ENCODE results near the gene C5orf63.
"Not testable (repeated sequence)": the region's sequence is repeated elsewhere in the genome, so short reads cannot be mapped to it uniquely, and the experiment has no call there.

Gene C5orf63

GRCh38 chr5:127031147-127031862 is 42.0 kb downstream of the C5orf63 start:
- peak; percentile 11 for DNase-seq (ENCODE audit: low read depth)

GRCh38 chr5:127030259-127031146 is 42.8 kb downstream of the C5orf63 start, which contains the start of gene MARCHF3:
MARCHF3 (minus strand) TSS chr5:127030558; CDS start chr5:126918171, 112,387 bp downstream.
- DNase-seq (ENCODE audit: low read depth), result peak; percentile 89

DNA sequence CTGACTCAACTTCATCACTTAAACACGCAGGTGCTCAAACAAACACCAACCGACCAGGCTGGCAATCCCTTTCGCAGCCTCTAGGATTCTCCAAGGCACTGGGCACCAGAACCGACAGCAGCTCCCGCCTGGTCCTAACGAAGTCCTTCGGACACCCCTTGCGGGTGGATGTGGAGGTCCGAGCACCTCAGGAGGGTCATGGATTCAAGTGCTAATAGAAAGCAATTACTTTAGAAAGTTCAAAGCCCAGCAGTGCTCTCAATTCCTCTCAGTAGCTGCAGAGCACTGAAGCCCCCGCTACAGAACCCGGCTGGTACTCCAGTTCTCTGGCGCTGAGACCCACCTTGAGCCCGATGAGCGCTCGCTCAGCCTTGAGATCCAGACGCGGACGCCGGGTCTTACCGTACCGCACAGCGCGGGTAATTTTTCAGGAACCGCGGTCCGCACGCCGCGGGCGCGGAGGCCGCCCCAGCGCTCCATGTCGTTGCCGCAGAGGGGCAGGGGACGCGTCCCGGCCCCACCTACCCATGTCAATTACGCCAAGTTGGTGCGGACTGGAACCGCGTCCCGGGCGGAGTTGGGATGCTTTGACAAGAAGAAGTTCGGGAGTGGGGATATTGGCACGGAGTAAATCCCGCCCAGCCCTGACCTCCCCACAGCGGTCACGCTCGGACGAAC is 43.6 kb downstream of the C5orf63 start:
- DNase-seq (ENCODE audit: low read depth), result peak; percentile 10

DNA sequence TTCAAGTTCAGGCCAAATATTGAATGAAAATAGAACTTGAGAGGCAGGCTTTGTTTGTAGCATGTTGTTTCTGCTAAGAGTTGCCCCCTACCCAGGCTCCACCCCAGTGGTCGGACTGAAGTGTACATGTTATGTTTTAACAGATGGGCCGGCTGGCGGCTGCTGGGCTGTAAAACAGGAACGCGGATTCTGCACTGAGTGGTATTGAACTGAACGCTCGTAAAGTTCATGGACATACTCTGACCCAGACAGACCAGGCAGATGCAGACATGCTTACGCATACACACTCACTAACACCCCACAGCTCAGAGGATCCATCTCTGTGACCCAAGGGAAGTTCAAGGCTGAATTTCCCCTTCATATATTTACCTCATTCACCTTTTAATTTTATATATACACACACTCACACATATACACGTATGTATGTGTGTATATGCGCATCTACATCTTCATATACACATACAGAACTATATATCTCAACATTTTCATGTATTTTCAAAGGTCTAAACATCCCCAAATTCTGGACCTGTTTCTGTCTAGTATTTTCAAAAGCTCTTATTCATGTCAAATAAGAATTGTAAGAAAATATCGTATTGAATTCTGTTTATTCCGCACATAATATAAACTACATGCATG is 44.4 kb downstream of the C5orf63 start:
- DNase-seq (ENCODE audit: low read depth), result no peak

GRCh38 chr5:127027539-127027938 is 45.8 kb downstream of the C5orf63 start:
- DNase-seq (ENCODE audit: low read depth), result no peak

- no peak for DNase-seq (ENCODE audit: low read depth)
Measured at GRCh38 chr5:127026166-127026565, 47.1 kb downstream of the C5orf63 start.

DNA sequence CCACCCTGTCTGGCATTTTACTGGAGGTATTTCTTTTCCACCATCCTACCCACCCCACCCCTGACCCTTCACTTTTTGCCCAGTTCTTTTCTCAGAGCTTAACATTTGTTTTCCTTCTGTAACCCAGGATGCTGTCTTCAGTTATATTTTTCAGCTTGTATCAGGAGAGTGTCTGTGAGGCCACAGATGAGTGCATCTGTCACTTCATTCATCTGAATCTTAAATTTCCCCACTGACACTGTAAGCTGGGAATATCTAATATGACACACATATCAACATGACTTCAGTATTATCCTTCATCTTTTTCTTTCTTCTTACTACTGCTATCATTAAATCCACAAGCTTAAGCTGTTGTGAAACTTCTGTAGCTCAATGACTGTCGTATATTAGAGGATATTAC is 47.8 kb downstream of the C5orf63 start:
- no peak for DNase-seq (ENCODE audit: low read depth)

GRCh38 chr5:127024821-127025220 is 48.5 kb downstream of the C5orf63 start:
- DNase-seq (ENCODE audit: low read depth), result no peak

DNA sequence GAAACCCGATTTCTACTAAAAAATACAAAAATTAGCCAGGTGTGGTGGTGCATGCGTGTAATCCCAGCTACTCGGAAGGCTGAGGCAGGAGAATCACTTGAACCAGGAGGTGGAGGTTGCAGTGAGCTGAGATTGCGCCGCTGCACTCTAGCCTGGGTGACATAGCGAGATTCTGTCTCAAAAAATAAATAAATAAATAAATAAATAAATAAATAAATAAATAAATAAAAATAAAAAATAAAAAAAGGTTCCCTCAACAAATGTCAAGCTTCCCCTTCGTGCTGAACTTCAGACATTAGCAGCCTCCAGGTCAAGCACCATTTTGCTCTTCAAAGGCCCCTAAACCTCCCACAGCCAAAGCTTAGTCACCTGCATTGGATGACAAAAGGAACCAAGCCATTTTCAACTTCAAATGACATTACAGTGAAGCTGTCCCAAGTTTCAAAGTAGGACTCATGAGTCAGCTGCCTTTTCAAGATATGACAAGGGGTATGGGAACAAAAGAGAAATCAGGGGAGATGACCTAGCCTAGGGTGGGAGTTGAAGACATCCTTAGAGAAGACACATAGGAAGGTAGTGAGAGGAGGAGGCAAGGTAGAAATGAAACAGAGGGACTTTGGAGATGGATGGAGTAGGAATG is 49.6 kb downstream of the C5orf63 start:
- not testable (repeated sequence) for DNase-seq (ENCODE audit: low read depth)

- DNase-seq (ENCODE audit: low read depth), result no peak
Measured at GRCh38 chr5:127022846-127023245, 50.5 kb downstream of the C5orf63 start.

GRCh38 chr5:127019928-127020327 is 53.4 kb downstream of the C5orf63 start:
- DNase-seq (ENCODE audit: low read depth), result no peak

GRCh38 chr5:127016722-127017121 is 56.6 kb downstream of the C5orf63 start:
- DNase-seq (ENCODE audit: low read depth), result not testable (repeated sequence)

DNA sequence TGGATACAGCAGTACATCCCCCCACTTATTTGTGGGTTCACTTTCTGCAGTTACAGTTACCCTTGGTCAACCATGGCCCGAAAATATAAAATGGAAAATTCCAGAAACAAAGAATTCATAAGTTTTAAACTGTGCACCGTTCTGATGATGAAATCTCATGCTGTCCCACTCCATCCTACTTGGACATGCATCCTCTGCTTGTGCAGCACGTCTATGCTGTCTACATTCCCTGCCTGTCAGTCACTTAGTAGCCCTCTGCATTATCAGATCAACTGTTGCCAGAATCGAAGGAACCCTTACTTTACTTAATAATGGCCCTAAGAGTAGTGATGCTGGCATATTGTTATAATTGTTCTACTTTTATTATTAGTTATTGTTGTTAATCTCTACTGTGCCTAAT is 57.6 kb downstream of the C5orf63 start:
- no peak for DNase-seq (ENCODE audit: low read depth)

GRCh38 chr5:127014573-127014972 is 58.7 kb downstream of the C5orf63 start:
- no peak for DNase-seq (ENCODE audit: low read depth)

GRCh38 chr5:127013407-127013806 is 59.9 kb downstream of the C5orf63 start:
- no peak for DNase-seq (ENCODE audit: low read depth)

DNA sequence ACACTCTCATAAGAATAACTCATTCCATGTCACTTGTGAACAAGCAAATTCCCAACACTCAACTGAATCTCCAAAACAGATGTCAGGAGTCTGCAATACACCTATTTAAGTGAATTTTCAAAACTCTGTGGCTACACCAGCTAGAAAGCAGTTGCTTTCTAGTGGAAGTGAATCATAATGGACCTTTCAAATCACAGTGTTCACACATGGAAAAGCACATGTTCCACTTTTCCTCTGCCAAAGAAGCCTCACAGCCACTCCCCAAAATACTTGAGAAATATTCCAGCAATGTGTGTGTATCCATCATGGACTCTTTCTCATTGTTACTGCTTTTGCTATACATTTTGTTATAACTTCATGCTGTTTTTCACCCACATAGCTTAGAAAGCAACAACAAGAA is 60.4 kb downstream of the C5orf63 start:
- no peak for DNase-seq (ENCODE audit: low read depth)

DNA sequence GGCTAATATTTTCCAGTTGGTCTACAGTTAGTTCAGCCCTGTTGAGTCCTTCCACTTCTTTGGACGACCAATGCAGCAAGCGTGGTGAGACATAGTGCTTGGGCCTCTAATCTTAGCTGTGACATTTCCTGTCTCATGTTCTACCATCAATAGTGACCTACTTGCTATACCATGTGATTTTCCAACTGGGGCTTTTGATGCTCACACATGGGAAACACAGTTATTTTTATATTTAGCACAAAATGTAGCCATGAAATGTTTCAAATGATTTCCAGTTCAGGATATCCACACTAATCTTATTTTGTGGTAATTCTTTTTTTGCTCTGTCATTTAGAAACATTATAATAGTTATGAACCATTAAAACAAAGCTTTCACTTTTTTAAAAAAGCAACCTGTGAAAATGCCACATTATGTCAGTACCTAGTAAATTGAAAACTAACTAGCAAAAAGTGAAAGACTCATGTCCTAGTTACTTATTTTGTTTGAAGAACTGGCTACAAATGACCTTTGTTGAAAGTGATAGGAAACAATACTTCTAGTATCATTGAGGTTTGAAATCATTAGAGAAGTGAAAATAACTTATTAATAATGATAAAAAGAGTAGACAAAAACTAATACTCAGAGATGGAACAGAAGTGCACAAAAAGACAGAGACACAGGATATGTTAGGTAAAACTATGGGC is 61.2 kb downstream of the C5orf63 start:
- DNase-seq (ENCODE audit: low read depth), result no peak

DNA sequence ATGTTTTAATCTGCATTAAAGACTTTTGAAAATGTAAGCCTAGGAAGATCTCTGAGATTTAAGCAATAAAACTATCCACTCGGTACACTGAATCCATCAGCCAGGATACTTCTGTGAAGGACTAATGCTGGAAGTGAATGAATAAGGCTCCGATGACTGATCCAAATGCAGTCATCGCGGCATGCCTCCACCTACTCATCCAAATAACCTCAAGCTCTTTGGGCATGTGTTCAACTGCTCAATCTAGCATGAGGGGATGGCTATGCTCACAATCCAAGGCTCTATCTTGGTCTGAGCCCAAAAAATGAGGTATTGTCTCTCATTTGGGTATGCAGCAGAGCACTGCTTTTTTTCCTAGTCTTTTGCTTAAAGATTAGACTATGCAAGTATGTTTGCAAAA is 62.1 kb downstream of the C5orf63 start:
- no peak for DNase-seq (ENCODE audit: low read depth)

DNA sequence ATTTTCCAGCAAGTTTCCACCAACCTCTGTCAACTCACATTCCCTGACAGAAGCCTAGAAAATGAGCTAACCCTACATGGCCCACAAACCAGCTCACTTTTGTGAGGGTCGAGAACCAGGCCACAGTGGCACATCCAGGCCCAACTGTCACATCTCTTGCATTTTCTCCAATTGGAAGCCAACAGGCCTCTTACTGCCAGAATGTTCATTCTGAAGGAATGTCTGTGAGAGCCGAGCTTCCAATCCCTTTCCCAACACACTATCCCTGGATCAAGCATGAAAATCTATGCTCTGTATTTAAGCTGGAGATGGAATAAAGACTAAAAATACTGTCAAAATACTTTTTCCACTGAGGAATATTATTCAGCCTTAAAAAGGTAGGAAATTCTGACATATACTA is 62.9 kb downstream of the C5orf63 start:
- no peak for DNase-seq (ENCODE audit: low read depth)

GRCh38 chr5:127009784-127010183 is 63.5 kb downstream of the C5orf63 start:
- no peak for DNase-seq (ENCODE audit: low read depth)
